WTC11 (cell line): ENCODE results near the gene PDLIM1. TPM values are rescaled to one million over a fixed set of nuclear protein-coding genes. Genes with fewer than 3 reads are reported as not detected.

ENCODE experiments used
- ATAC-seq: fragments of 200-7000 bp; cut with Tn5 transposase; 2 replicates; pipeline ENCODE4 v1.10.0; 2021; ENCODE audit warnings: mild to moderate bottlenecking, moderate library complexity
- CTCF ChIA-PET: fragments of 300-600 bp; sonication (Branson Sonifier 250); formaldehyde crosslinking; loops from one replicate; lab custom pipeline; 2021; ENCODE audit warnings: antibody characterized with exemption; lab: Charles Lee
- POLR2A ChIA-PET: fragments of 350-600 bp; sonication (Branson Sonifier 250); formaldehyde crosslinking; loops from one replicate; lab custom pipeline; 2021; ENCODE audit warnings: antibody characterized with exemption; lab: Charles Lee
- DNase-seq: peaks from one replicate; pipeline ENCODE4 v3.0.0; 2021; ENCODE audit warnings: low spot score
- H3K27ac Mint-ChIP-seq: 2 replicates; pipeline ENCODE4 v1.8.0; 2021; ENCODE audit warnings: mixed read lengths
- H3K27me3 Mint-ChIP-seq: 2 replicates; pipeline ENCODE4 v1.8.0; 2021; ENCODE audit warnings: low read depth, mild to moderate bottlenecking, moderate library complexity, mixed read lengths
- H3K36me3 Mint-ChIP-seq: 2 replicates; pipeline ENCODE4 v1.8.0; 2021; ENCODE audit warnings: mixed read lengths
- H3K4me1 Mint-ChIP-seq: 2 replicates; pipeline ENCODE4 v1.8.0; 2022; ENCODE audit warnings: mixed read lengths
- H3K4me3 Mint-ChIP-seq: 2 replicates; pipeline ENCODE4 v1.8.0; 2021; ENCODE audit warnings: mild to moderate bottlenecking, moderate library complexity, mixed read lengths
- H3K9me3 Mint-ChIP-seq: 2 replicates; pipeline ENCODE4 v1.8.0; 2021; ENCODE audit warnings: mixed read lengths
- AR ChIP-seq: fragments of 250-450 bp; sonication (Bioruptor Pico); IDR thresholded peaks from 2 replicates; pipeline ENCODE4 v1.9.0; 2021; ENCODE audit warnings: mild to moderate bottlenecking
- ATF2 ChIP-seq: sonication (generic); formaldehyde crosslinking; IDR thresholded peaks from 2 replicates; pipeline ENCODE4 v1.8.1; 2022; ENCODE audit warnings: low read depth, missing genetic modification reagents, borderline replicate concordance
- E2F1 ChIP-seq: sonication (generic); formaldehyde crosslinking; IDR thresholded peaks from 2 replicates; pipeline ENCODE4 v1.8.0; 2022; ENCODE audit warnings: mild to moderate bottlenecking, missing genetic modification reagents
- ELF4 ChIP-seq: sonication (generic); formaldehyde crosslinking; IDR thresholded peaks from 2 replicates; pipeline ENCODE4 v1.8.1; 2022; ENCODE audit warnings: low read depth, mild to moderate bottlenecking, moderate library complexity, missing genetic modification reagents
- FOXP1 ChIP-seq: sonication (generic); formaldehyde crosslinking; IDR thresholded peaks from 2 replicates; pipeline ENCODE4 v1.8.0; 2022; ENCODE audit warnings: missing genetic modification reagents, mild to moderate bottlenecking, moderate library complexity, borderline replicate concordance
- GTF2I ChIP-seq: fragments of 250-450 bp; sonication (Bioruptor Pico); conservative IDR thresholded peaks from 2 replicates; pipeline ENCODE4 v1.4.0; 2021; ENCODE audit warnings: mild to moderate bottlenecking
- JAZF1 ChIP-seq: fragments of 250-450 bp; sonication (Bioruptor Pico); IDR thresholded peaks from 2 replicates; pipeline ENCODE4 v1.9.0; 2021; ENCODE audit warnings: moderate library complexity, mild to moderate bottlenecking, inconsistent platforms
- JUN ChIP-seq: sonication (generic); formaldehyde crosslinking; IDR thresholded peaks from 2 replicates; pipeline ENCODE4 v1.8.0; 2023; ENCODE audit warnings: mild to moderate bottlenecking, missing genetic modification reagents
- KAT7 ChIP-seq: sonication (generic); formaldehyde crosslinking; IDR thresholded peaks from 2 replicates; pipeline ENCODE4 v1.8.1; 2023; ENCODE audit warnings: missing genetic modification reagents, mild to moderate bottlenecking, borderline replicate concordance
- MLX ChIP-seq: sonication (generic); formaldehyde crosslinking; IDR thresholded peaks from 2 replicates; pipeline ENCODE4 v1.8.1; 2023; ENCODE audit warnings: mild to moderate bottlenecking, missing genetic modification reagents, moderate library complexity
- NFYB ChIP-seq: sonication (generic); formaldehyde crosslinking; conservative IDR thresholded peaks from 2 replicates; pipeline ENCODE4 v1.8.0; 2022; ENCODE audit warnings: low read depth, missing genetic modification reagents
- NR1H2 ChIP-seq: sonication (generic); formaldehyde crosslinking; IDR thresholded peaks from 2 replicates; pipeline ENCODE4 v1.9.0; 2021; ENCODE audit warnings: mild to moderate bottlenecking, moderate library complexity, missing genetic modification reagents
- NR3C1 ChIP-seq: sonication (generic); formaldehyde crosslinking; conservative IDR thresholded peaks from 2 replicates; pipeline ENCODE4 v1.8.1; 2023; ENCODE audit warnings: low read depth, mild to moderate bottlenecking, missing genetic modification reagents
- TCF7 ChIP-seq: sonication (generic); formaldehyde crosslinking; IDR thresholded peaks from 2 replicates; pipeline ENCODE4 v1.8.0; 2022; ENCODE audit warnings: mild to moderate bottlenecking, low read depth, missing genetic modification reagents, moderate library complexity
- ZBTB21 ChIP-seq: sonication (generic); formaldehyde crosslinking; IDR thresholded peaks from 2 replicates; pipeline ENCODE4 v1.8.1; 2023; ENCODE audit warnings: mild to moderate bottlenecking, missing genetic modification reagents, borderline replicate concordance
- total RNA-seq: library from RNA; stranded (reverse); gene quantifications from 3 replicates; pipeline ENCODE4 v1.2.3, GENCODE V29; 2021
- TF ChIP-seq, protein P1 (sequence below): fragments of 250-450 bp; sonication (Bioruptor Pico); IDR thresholded peaks from 2 replicates; pipeline ENCODE4 v1.9.0; 2021; ENCODE audit warnings: mild to moderate bottlenecking, borderline replicate concordance
- TF ChIP-seq, protein P2 (sequence below): fragments of 250-450 bp; sonication (Bioruptor Pico); IDR thresholded peaks from 2 replicates; pipeline ENCODE4 v1.9.0; 2021; ENCODE audit warnings: moderate library complexity, mild to moderate bottlenecking, inconsistent platforms, borderline replicate concordance
- TF ChIP-seq, protein P3 (sequence below): sonication (generic); formaldehyde crosslinking; IDR thresholded peaks from 2 replicates; pipeline ENCODE4 v1.8.1; 2022; ENCODE audit warnings: mild to moderate bottlenecking, missing genetic modification reagents, moderate library complexity, borderline replicate concordance
- TF ChIP-seq, protein P4 (sequence below): sonication (generic); formaldehyde crosslinking; IDR thresholded peaks from 2 replicates; pipeline ENCODE4 v1.8.1; 2022; ENCODE audit warnings: mild to moderate bottlenecking, moderate library complexity, missing genetic modification reagents
- TF ChIP-seq, protein P5 (sequence below): fragments of 250-450 bp; sonication (Bioruptor Pico); IDR thresholded peaks from 2 replicates; pipeline ENCODE4 v1.9.0; 2021; ENCODE audit warnings: mild to moderate bottlenecking

Gene PDLIM1
- total RNA-seq, 1 experiment from 2014 or later = 223 TPM

DNA sequence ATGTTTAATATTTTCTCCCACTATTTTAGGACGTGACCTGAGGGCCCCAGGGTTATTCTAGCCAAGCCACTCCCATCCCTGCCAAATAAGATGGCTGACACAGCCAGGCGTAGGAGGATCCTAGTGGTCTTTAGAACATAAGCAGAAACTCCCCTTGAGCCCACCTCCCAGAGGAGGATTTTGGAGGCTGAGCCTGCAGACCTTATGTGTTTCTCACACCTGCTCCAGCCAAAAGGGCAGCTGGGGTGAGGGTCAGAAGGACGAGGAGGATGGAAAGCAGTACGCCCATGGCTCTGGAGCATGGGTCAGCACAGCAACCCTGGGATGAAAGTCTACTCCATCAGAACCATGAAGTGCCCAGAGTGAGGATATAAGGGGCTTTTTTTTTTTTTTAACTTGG lies 39.9 kb downstream of the PDLIM1 start:
- Mint-ChIP-seq H3K27me3 (no peaks in the 10 kb centered on the region), H3K36me3 (peaks cover 26% of the 10 kb centered on the region), H3K27ac (peak overlapping the region; percentile 58; the same call in 1 of the 2 replicates), H3K4me1 (peaks cover 45% of the 10 kb centered on the region), H3K9me3 (no peaks in the 10 kb centered on the region), H3K4me3 (no peak overlapping the region)
- CTCF ChIA-PET = interaction anchor here (0.6 to 1.4 kb wide), 3 partner anchors 8 to 113 kb away, joined by 3 read pairs; no protein-coding TSS in a partner anchor
- ATAC-seq = no peak
- TF ChIP-seq, protein P1, sequence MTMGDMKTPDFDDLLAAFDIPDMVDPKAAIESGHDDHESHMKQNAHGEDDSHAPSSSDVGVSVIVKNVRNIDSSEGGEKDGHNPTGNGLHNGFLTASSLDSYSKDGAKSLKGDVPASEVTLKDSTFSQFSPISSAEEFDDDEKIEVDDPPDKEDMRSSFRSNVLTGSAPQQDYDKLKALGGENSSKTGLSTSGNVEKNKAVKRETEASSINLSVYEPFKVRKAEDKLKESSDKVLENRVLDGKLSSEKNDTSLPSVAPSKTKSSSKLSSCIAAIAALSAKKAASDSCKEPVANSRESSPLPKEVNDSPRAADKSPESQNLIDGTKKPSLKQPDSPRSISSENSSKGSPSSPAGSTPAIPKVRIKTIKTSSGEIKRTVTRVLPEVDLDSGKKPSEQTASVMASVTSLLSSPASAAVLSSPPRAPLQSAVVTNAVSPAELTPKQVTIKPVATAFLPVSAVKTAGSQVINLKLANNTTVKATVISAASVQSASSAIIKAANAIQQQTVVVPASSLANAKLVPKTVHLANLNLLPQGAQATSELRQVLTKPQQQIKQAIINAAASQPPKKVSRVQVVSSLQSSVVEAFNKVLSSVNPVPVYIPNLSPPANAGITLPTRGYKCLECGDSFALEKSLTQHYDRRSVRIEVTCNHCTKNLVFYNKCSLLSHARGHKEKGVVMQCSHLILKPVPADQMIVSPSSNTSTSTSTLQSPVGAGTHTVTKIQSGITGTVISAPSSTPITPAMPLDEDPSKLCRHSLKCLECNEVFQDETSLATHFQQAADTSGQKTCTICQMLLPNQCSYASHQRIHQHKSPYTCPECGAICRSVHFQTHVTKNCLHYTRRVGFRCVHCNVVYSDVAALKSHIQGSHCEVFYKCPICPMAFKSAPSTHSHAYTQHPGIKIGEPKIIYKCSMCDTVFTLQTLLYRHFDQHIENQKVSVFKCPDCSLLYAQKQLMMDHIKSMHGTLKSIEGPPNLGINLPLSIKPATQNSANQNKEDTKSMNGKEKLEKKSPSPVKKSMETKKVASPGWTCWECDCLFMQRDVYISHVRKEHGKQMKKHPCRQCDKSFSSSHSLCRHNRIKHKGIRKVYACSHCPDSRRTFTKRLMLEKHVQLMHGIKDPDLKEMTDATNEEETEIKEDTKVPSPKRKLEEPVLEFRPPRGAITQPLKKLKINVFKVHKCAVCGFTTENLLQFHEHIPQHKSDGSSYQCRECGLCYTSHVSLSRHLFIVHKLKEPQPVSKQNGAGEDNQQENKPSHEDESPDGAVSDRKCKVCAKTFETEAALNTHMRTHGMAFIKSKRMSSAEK (CRISPR knock-in tag) = no peak
- no peak for TF ChIP-seq NFYB (CRISPR knock-in tag)
- no peak for TF ChIP-seq NR3C1 (CRISPR knock-in tag)
- TF ChIP-seq JAZF1 = no peak
- no peak for TF ChIP-seq ELF4 (CRISPR knock-in tag)
- no peak for TF ChIP-seq JUN (CRISPR knock-in tag)
- no peak for TF ChIP-seq ATF2 (CRISPR knock-in tag)
- no peak for TF ChIP-seq ZBTB21 (CRISPR knock-in tag)
- no peak for TF ChIP-seq E2F1 (CRISPR knock-in tag)
- no peak for TF ChIP-seq KAT7 (CRISPR knock-in tag)
- no peak for TF ChIP-seq GTF2I
- TF ChIP-seq, protein P2, sequence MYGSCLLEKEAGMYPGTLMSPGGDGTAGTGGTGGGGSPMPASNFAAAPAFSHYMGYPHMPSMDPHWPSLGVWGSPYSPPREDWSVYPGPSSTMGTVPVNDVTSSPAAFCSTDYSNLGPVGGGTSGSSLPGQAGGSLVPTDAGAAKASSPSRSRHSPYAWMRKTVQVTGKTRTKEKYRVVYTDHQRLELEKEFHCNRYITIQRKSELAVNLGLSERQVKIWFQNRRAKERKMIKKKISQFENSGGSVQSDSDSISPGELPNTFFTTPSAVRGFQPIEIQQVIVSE = no peak
- TF ChIP-seq NR1H2 (CRISPR knock-in tag) = no peak
- TF ChIP-seq FOXP1 = no peak
- DNase-seq = no peak
- POLR2A ChIA-PET = no interaction called here

DNA sequence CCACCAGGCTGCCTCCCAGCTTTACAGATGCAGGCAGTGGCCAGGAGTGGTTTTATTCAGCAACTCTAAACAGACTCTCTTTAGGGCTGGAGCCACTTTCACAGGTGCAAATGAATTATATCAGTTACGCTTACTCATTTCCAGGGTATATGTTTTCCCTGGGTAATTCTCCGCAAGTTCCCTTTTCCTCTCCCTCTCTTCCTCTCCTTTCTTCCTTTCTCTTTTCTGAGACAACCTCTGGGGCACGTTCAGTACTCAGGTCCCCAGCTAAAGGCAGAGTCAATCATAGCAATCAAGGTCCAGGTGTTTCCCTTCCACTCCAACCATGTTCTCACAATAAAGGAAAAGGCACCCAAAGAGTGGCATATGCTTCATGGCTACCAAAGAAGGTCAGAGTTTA lies 41.3 kb downstream of the PDLIM1 start:
- H3K27ac Mint-ChIP-seq = peak overlapping the region; percentile 38
- H3K4me1 Mint-ChIP-seq = peaks cover 41% of the 10 kb centered on the region
- POLR2A ChIA-PET = no interaction called here

More for the DNA sequence above, 41.3 kb downstream of the PDLIM1 start:
- DNase-seq (no peak), ATAC-seq (no peak)
- Mint-ChIP-seq H3K36me3 (peaks cover 31% of the 10 kb centered on the region), H3K9me3 (no peaks in the 10 kb centered on the region), H3K4me3 (no peak overlapping the region), H3K27me3 (no peaks in the 10 kb centered on the region)
- TF ChIP-seq TCF7 (CRISPR knock-in tag) (no peak), MLX (CRISPR knock-in tag) (no peak), AR (CRISPR knock-in tag) (no peak)
- TF ChIP-seq, protein P3, sequence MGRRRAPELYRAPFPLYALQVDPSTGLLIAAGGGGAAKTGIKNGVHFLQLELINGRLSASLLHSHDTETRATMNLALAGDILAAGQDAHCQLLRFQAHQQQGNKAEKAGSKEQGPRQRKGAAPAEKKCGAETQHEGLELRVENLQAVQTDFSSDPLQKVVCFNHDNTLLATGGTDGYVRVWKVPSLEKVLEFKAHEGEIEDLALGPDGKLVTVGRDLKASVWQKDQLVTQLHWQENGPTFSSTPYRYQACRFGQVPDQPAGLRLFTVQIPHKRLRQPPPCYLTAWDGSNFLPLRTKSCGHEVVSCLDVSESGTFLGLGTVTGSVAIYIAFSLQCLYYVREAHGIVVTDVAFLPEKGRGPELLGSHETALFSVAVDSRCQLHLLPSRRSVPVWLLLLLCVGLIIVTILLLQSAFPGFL (CRISPR knock-in tag) = no peak
- TF ChIP-seq, protein P4, sequence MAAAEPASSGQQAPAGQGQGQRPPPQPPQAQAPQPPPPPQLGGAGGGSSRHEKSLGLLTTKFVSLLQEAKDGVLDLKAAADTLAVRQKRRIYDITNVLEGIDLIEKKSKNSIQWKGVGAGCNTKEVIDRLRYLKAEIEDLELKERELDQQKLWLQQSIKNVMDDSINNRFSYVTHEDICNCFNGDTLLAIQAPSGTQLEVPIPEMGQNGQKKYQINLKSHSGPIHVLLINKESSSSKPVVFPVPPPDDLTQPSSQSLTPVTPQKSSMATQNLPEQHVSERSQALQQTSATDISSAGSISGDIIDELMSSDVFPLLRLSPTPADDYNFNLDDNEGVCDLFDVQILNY (CRISPR knock-in tag) = no peak
- TF ChIP-seq, protein P5, sequence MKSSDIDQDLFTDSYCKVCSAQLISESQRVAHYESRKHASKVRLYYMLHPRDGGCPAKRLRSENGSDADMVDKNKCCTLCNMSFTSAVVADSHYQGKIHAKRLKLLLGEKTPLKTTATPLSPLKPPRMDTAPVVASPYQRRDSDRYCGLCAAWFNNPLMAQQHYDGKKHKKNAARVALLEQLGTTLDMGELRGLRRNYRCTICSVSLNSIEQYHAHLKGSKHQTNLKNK (CRISPR knock-in tag) = no peak
- CTCF ChIA-PET = interaction anchor here (2.1 kb wide), 1 partner anchor 15 kb away, joined by 5 read pairs; no protein-coding TSS in a partner anchor
